GM12878 (cell line): ENCODE measurements around the gene GNAO1. TPM values are rescaled to one million over a fixed set of nuclear protein-coding genes. Genes with fewer than 3 reads are reported as not detected.
A peak's percentile ranks its signal among the peaks of the same experiment; 100 is the strongest.

Experiments
- ATAC-seq: fragments of 200-7000 bp; cut with Tn5 transposase; 3 replicates; pipeline ENCODE4 v1.9.1; 2020; ENCODE audit warnings: mild to moderate bottlenecking, moderate library complexity
- BruUV-seq: library from RNA; stranded (reverse); fragments of 400-500 nt; replicated peaks from 2 replicates; lab custom pipeline; 2021; lab: Mats Ljungman, UMichigan
- CTCF ChIA-PET: fragments of 300-600 bp; sonication (Branson Sonifier 250); formaldehyde crosslinking; extraction: SDS; loops from one replicate; lab custom pipeline; 2021; ENCODE audit warnings: inconsistent platforms; lab: Yijun Ruan, JAX
- POLR2A ChIA-PET: fragments of 350-600 bp; formaldehyde crosslinking; extraction: SDS; loops from one replicate; lab custom pipeline; 2021; ENCODE audit warnings: inconsistent platforms; lab: Charles Lee
- RAD21 ChIA-PET: fragments of 300-600 bp; sonication (Branson Sonifier 250); formaldehyde crosslinking; loops from one replicate; lab custom pipeline; 2023; ENCODE audit warnings: antibody characterized with exemption; ENCODE audit not compliant: unreplicated experiment; lab: Charles Lee
- SMC1A ChIA-PET: fragments of 300-600 bp; sonication (Branson Sonifier 250); formaldehyde crosslinking; loops from one replicate; lab custom pipeline; 2023; ENCODE audit not compliant: unreplicated experiment, uncharacterized antibody; lab: Charles Lee
- DNase-seq: peaks from one replicate; pipeline ENCODE4 v3.0.0-alpha.2; 2011; ENCODE audit warnings: low read depth, low spot score
- FAIRE-seq: peaks from 3 replicates; lab custom pipeline; 2011; peaks lifted over from hg19 to GRCh38; lab: Jason Lieb, UNC
- H2AFZ ChIP-seq: 2 replicates; pipeline ENCODE4 v1.6.0; 2011; ENCODE audit warnings: low read depth, low read length, control low read depth; ENCODE audit not compliant: control insufficient read depth
- H3K27ac ChIP-seq: 2 replicates; pipeline ENCODE4 v1.5.1; 2011; ENCODE audit warnings: control low read depth; ENCODE audit not compliant: control insufficient read depth, insufficient read depth
- H3K27me3 ChIP-seq, 2 experiments: replicated peaks in 1 of 2; 2 replicates each; pipeline versions ENCODE4 v1.6.0 to v1.6.1; 2011; ENCODE audit warnings: low read length in 1 of 2; ENCODE audit not compliant: control insufficient read depth in 2 of 2, insufficient read depth in 2 of 2
- H3K36me3 ChIP-seq, 2 experiments: 2 replicates each; pipeline ENCODE4 v1.5.1; 2011; ENCODE audit warnings: low read length in 1 of 2; ENCODE audit not compliant: control insufficient read depth in 2 of 2, insufficient read depth in 2 of 2
- H3K4me1 ChIP-seq: 2 replicates; pipeline ENCODE4 v1.6.1; 2011; ENCODE audit warnings: mild to moderate bottlenecking, low read length, moderate library complexity, mixed read lengths; ENCODE audit not compliant: control insufficient read depth, insufficient read depth
- H3K4me2 ChIP-seq: 2 replicates; pipeline ENCODE4 v1.6.0; 2011; ENCODE audit warnings: control low read depth; ENCODE audit not compliant: control insufficient read depth, insufficient read depth
- H3K4me3 ChIP-seq: fragments of 200-600 bp; sonication (generic); 2 replicates; pipeline ENCODE4 v1.5.1; 2016
- H3K79me2 ChIP-seq: 2 replicates; pipeline ENCODE4 v1.6.0; 2011; ENCODE audit warnings: low read length; ENCODE audit not compliant: control insufficient read depth, insufficient read depth
- H3K9ac ChIP-seq: 2 replicates; pipeline ENCODE4 v1.8.0; 2011; ENCODE audit warnings: low read length, control low read depth, mixed read lengths; ENCODE audit not compliant: control insufficient read depth, insufficient read depth
- H3K9me3 ChIP-seq: replicated peaks from 3 replicates; pipeline ENCODE4 v1.5.1; 2011; ENCODE audit warnings: mild to moderate bottlenecking, low read length; ENCODE audit not compliant: control insufficient read depth, insufficient read depth
- H4K20me1 ChIP-seq: 2 replicates; pipeline ENCODE4 v1.6.0; 2011; ENCODE audit not compliant: control insufficient read depth, insufficient read depth
- KLF5 ChIP-seq: fragments of 450-650 bp; IDR thresholded peaks from 2 replicates; pipeline ENCODE4 v1.6.1; 2014; ENCODE audit warnings: mild to moderate bottlenecking; ENCODE audit not compliant: partially characterized antibody
- NRF1 ChIP-seq: conservative IDR thresholded peaks from 2 replicates; pipeline ENCODE4 v1.6.1; 2011; ENCODE audit warnings: mild to moderate bottlenecking, low read depth, low read length, improper control_type of control experiment
- RAD21 ChIP-seq: IDR thresholded peaks from 2 replicates; pipeline ENCODE4 v1.6.1; 2011; ENCODE audit warnings: mild to moderate bottlenecking, low read depth, low read length, moderate library complexity; ENCODE audit not compliant: insufficient read depth
- SMC3 ChIP-seq: IDR thresholded peaks from 2 replicates; pipeline ENCODE4 v1.6.1; 2011; ENCODE audit warnings: low read length, improper control_type of control experiment, borderline replicate concordance
- WGBS: methylation state at CpG from one replicate; pipeline ENCODE4 v1.1.6; 2016; ENCODE audit warnings: low lambda C conversion rate; ENCODE audit not compliant: insufficient replicate concordance, insufficient coverage; ENCODE audit errors: missing lambda C conversion rate; 5-methylcytosine and 5-hydroxymethylcytosine counted together
- in situ Hi-C: fragments of 300-500 bp; cut with MboI; formaldehyde crosslinking; loops from 9 replicates; pipeline ENCODE4 v1.14.3; 2018; ENCODE audit warnings: mixed read lengths
- intact Hi-C: fragments of 100-400 bp; cut with micrococcal nuclease; formaldehyde crosslinking; loops from one replicate; pipeline ENCODE4 v1.14.2; 2022; ENCODE audit not compliant: unreplicated experiment
- polyA plus RNA-seq, 11 experiments: library from polyadenylated mRNA; depleted of rRNA in 4 of 11; unstranded in 6 of 11; stranded (reverse) in 5 of 11; fragments of >200 nt; fragmentation: Nextera tagmentation in 4 of 11; fragmentation: Illumina TruSeq in 1 of 11; extraction: Ambion mirVana in 4 of 11; extraction: Trizol in 1 of 11; gene quantifications; 1 replicate in 1 of 11; 2 replicates in 10 of 11; pipeline versions ENCODE4 v1.2.1 to v1.2.3, GENCODE V29; 2011 to 2016; ENCODE audit warnings: inconsistent platforms in 2 of 11, missing spikeins in 2 of 11, low read depth in 1 of 11
- total RNA-seq, 4 experiments: library from RNA; depleted of rRNA in 3 of 4; stranded (reverse); fragments of >200 nt in 3 of 4; fragmentation: Illumina TruSeq in 1 of 4; extraction: Trizol in 1 of 4; gene quantifications; 2 replicates each; pipeline versions ENCODE4 v1.2.1 to v1.2.3, GENCODE V29; 2013 to 2021
- TF ChIP-seq, protein P1 (sequence below), 3 experiments: IDR thresholded peaks in 2 of 3; conservative IDR thresholded peaks in 1 of 3; 2 replicates each; pipeline ENCODE4 v1.5.1; 2011; ENCODE audit warnings: low read depth in 3 of 3, low read length in 3 of 3, mild to moderate bottlenecking in 3 of 3, control low read depth in 2 of 3, moderate library complexity in 2 of 3, inconsistent platforms in 1 of 3, mixed read lengths in 1 of 3; ENCODE audit not compliant: control insufficient read depth in 2 of 3, insufficient read depth in 1 of 3; ENCODE audit errors: extremely low read depth in 1 of 3
- TF ChIP-seq, protein P2 (sequence below): fragments of 450-650 bp; IDR thresholded peaks from 2 replicates; pipeline ENCODE4 v1.6.1; 2017; ENCODE audit warnings: antibody characterized with exemption, mild to moderate bottlenecking, moderate library complexity

Gene GNAO1
- total and polyA plus RNA-seq, 10 of the 15 experiments (the other 5 are each of a cell fraction or from before 2014, with no cell fraction given): 0.05 to 0.28 (median 0.14) TPM; not detected in 6

DNA sequence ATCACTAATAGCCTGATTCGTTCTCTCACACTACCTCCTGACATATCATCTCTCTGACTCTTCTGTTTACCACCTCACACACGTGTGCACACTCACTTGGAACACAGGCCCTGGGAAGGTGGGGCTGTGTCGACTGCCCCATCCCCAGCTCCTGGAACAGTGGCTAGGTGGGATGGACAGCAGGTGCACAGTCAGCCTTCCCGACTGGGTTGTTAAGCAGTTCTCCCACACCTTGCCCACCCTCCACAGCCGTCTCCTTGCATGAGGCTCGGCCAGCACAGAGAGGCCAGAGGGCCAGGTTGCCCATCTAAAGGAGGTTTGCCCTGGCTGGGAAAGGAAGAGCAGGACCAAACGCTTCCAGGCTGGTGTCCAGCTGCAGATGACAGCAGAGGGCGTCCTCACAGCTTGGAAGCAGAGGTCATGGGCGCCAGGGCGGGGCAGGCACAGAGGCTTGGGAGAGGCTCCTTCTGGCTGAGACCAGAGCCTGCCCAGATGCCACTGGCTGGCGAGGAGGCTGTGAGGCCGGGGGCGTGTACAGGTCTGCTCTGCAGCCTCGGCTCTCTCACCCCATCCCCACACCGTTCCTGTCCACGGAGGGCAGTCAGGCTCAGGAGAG, 141.3 kb downstream of the GNAO1 start:
- no TSS peak for BruUV-seq
- ChIA-PET POLR2A (no interaction called here), SMC1A (interaction anchor here (1.1 to 1.8 kb wide), 2 partner anchors 14 to 23 kb away, joined by 3 to 7 read pairs; no protein-coding TSS in a partner anchor), RAD21 (interaction anchor here (1.5 kb wide), 1 partner anchor 24 kb away, joined by 4 read pairs; no protein-coding TSS in a partner anchor), CTCF (interaction anchor here (3.6 kb wide), 1 partner anchor 24 kb away, joined by 18 read pairs; no protein-coding TSS in a partner anchor)
- Histone ChIP-seq H3K4me3 (no peak overlapping the region), H3K79me2 (no peaks in the 10 kb centered on the region), H2AFZ (no peak overlapping the region), H3K4me1 (no peaks in the 10 kb centered on the region), H3K27ac (no peak overlapping the region), H3K9ac (no peak overlapping the region), H3K9me3 (no peaks in the 10 kb centered on the region), H3K27me3 (no peaks in the 10 kb centered on the region; a peak in 1 of 4 replicates), H4K20me1 (no peaks in the 10 kb centered on the region), H3K4me2 (no peak overlapping the region), H3K36me3 (no peaks in the 10 kb centered on the region)
- FAIRE-seq: no peak
- intact Hi-C loops: no loop called here
- no peak for DNase-seq
- 34% methylated on average over 16 of the region's 16 CpGs for WGBS
- TF ChIP-seq NRF1 (no peak), SMC3 (peak; percentile 23; the same call in 1 of the 2 replicates), KLF5 (no peak), RAD21 (peak; percentile 39; the same call in 1 of the 2 replicates)
- TF ChIP-seq, protein P1, sequence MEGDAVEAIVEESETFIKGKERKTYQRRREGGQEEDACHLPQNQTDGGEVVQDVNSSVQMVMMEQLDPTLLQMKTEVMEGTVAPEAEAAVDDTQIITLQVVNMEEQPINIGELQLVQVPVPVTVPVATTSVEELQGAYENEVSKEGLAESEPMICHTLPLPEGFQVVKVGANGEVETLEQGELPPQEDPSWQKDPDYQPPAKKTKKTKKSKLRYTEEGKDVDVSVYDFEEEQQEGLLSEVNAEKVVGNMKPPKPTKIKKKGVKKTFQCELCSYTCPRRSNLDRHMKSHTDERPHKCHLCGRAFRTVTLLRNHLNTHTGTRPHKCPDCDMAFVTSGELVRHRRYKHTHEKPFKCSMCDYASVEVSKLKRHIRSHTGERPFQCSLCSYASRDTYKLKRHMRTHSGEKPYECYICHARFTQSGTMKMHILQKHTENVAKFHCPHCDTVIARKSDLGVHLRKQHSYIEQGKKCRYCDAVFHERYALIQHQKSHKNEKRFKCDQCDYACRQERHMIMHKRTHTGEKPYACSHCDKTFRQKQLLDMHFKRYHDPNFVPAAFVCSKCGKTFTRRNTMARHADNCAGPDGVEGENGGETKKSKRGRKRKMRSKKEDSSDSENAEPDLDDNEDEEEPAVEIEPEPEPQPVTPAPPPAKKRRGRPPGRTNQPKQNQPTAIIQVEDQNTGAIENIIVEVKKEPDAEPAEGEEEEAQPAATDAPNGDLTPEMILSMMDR (IDR thresholded peaks at IDR 0.05 in 2 of 3, conservative IDR thresholded peaks at IDR 0.05 in 1 of 3; ENCODE audit: control insufficient read depth in 2 of 3, extremely low read depth in 1 of 3, insufficient read depth in 1 of 3, low read depth in 3 of 3, low read length in 3 of 3): peak in 2 of 3 experiments; percentile 20 to 29; a peak in 2 of 6 replicates
- TF ChIP-seq, protein P2, sequence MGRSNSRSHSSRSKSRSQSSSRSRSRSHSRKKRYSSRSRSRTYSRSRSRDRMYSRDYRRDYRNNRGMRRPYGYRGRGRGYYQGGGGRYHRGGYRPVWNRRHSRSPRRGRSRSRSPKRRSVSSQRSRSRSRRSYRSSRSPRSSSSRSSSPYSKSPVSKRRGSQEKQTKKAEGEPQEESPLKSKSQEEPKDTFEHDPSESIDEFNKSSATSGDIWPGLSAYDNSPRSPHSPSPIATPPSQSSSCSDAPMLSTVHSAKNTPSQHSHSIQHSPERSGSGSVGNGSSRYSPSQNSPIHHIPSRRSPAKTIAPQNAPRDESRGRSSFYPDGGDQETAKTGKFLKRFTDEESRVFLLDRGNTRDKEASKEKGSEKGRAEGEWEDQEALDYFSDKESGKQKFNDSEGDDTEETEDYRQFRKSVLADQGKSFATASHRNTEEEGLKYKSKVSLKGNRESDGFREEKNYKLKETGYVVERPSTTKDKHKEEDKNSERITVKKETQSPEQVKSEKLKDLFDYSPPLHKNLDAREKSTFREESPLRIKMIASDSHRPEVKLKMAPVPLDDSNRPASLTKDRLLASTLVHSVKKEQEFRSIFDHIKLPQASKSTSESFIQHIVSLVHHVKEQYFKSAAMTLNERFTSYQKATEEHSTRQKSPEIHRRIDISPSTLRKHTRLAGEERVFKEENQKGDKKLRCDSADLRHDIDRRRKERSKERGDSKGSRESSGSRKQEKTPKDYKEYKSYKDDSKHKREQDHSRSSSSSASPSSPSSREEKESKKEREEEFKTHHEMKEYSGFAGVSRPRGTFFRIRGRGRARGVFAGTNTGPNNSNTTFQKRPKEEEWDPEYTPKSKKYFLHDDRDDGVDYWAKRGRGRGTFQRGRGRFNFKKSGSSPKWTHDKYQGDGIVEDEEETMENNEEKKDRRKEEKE: no peak
- peak; percentile 78 for ATAC-seq
- in situ Hi-C loops: no loop called here
